Middle frontal gyrus (tissue), 1 donor: ENCODE measurements around the gene RAB25.
"Not testable (repeated sequence)": the region's sequence is repeated elsewhere in the genome, so short reads cannot be mapped to it uniquely, and the experiment has no call there.

Source experiments
- DNase-seq: peaks from one replicate; pipeline ENCODE4 v3.0.0-alpha.2; 2015; ENCODE audit warnings: low spot score; ENCODE audit errors: extremely low spot score

Gene RAB25

GRCh38 chr1:156060937-156061636 is at the start of gene RAB25:
Gene RAB25, plus strand, starts transcription at chr1:156061160. Its CDS starts 241 bp downstream, at chr1:156061401.
- no peak for DNase-seq

DNA sequence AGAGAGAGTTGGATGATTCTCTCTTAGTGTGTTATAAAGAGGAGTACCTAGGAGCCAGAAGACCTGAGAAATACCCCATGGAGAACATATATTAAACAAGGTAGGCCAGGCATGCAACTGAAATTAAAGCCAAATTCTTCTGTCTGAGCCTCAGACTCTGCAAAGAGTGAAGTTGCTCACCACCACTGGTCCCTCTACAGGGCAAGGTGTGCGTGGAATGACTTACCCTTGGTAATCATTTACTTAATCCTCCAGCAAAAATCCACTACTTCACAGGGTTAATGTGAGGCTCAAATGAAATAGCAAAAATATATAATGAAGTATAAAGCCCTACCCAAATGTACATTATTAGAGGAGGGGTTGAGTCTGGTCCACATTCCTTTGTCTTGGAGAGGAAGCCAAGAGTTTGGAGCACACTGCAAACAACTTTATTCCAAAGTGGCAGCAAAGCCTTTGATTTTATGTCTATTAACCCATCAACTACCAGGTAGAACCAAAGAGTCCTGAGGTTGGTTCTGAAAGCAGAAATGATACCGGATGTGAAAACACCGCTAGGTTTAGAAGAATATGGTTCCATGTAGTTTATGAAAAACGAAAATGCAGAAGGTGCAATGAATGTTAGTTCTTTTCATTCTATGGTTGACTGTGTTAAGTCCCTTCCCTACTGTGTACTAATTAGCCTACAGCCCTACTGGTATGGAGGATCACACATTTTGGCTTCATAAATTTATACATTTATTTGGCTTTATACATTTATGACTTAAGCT is 48.7 kb upstream of the RAB25 start:
- DNase-seq = no peak

GRCh38 chr1:156014829-156015228 is 46.1 kb upstream of the RAB25 start:
- no peak for DNase-seq

DNA sequence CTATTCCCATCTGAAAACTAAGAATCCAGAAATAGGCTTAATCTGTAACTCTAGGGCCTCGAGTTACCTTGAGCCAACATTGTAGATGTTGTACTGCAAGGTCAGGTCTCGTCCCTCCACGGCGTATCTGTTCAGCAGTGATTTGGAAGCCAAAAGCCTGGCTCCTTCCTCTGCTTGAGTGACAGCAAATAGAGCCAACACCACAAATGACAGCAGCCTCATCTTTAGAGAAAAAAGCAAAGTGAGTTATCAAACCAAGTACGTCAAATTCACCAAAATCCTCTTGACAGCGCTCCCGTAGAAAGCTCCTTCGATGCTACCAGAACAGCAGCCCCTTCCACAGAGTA is 41.0 kb upstream of the RAB25 start:
- DNase-seq = no peak

GRCh38 chr1:156020293-156021092 is 40.5 kb upstream of the RAB25 start, which contains the start of gene SSR2:
Gene SSR2, minus strand, starts transcription at chr1:156020951. Its CDS starts 784 bp downstream, at chr1:156020167.
- peak; percentile 81 for DNase-seq

DNA sequence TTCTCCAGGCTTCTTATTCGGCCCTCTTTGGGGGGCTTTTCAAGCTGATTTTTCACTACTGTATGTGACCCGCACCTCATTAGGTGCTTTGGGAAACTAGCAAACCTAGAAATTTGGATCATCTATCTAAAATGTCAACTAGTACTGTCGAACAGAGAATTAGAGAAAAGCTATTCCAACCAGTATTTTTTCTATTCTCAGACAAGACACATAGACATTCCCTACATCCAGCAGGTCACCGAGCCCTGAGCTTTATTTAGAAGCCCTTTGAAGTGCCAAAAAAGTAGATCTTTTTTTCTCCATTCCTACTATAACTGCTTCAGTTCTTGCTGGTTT is 39.9 kb upstream of the RAB25 start:
- no peak for DNase-seq

DNA sequence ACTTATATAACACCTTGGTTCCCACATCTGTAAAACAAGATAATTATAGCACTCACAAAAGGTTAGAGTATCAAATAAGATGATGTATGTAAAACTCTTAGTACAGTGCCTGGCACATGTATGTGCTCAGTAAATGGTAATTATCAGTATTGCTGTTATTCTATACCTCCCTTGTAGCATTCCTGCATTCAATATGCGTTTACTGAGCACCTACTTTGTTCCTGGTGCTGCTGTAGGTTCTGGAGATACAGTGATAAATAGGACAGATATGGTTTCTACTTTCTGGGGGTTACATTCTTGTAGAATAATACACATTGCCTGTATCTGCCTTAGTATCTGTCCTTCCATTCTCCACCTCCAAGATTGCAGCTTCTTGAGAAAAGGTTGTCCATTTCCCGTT is 39.0 kb upstream of the RAB25 start:
- no peak for DNase-seq

GRCh38 chr1:156024801-156025200 is 36.2 kb upstream of the RAB25 start:
- no peak for DNase-seq

- DNase-seq = no peak
Observed at GRCh38 chr1:156025876-156026275, 35.1 kb upstream of the RAB25 start.

DNA sequence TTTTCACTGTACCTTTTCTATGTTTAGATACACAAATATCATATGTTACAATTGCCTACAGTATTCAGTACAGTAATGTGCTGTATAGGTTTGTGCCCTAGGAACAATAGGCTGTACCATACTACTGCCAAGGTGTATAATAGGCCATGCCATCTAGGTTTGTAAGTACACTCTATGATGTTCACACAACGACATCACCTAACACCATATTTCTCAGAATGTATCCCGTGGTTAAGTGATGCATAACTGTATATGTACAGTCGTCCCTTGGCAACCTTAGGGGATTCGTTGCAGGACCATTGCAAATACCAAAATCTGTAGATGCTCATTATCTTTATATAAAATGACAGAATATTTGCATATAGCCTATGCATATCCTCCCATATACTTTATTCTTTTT is 34.4 kb upstream of the RAB25 start:
- DNase-seq = no peak

DNA sequence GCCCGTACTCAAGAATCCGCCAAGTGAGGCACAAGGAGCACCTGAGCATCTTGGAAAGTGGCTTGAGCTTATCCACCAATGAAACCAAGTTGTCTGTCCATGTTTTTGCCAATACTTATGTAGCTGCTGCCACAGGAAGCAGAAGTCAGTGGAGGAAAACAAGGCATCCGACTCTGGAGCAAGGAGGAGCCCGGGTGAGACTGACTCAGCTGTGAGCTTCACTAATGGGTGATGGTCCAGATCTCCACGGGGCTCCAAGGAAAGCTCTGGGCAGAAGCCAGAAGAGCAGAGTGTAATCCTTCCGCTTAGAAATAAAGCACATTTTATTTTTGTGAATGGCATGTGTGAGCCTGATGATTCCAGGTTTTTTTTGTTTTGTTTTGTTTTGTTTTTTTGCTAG is 27.9 kb upstream of the RAB25 start:
- DNase-seq = no peak

DNA sequence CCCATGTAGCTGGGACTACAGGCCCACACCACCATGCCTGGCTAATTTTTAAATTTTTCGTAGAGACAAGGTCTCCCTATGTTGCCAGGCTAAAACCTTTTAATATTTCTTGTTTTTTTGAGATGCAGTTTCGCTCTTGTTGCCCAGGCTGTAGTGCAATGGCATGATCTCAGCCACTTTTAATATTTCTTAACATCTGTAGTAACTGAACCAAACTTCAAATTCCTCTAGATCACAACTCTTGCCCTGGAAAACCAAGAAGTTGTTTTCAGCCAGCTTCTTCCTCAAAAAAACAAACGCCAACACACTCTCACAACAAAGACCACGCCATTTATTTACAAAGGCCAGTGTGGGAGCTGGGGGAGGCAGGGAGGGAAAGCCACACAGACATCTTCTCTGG is 26.0 kb upstream of the RAB25 start:
- not testable (repeated sequence) for DNase-seq

DNA sequence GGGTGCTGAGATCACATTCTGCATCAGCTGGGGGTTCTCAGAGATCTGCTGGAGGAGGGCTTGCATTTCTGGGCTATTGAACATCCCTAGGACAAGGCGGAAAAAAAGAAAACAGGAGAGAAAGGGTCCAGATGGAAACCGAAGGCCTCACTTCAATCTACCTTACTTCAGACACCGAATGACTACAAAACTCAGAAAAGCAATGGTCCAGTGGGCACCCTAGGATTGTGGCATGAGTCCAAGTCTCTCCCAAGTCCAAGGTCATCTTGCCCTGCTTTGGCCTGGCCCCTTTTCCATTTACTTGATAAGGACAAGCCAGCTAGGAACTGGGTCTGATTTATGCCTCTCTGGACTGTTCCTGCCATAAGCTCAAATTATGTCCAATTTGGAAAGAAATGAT is 18.1 kb upstream of the RAB25 start:
- no peak for DNase-seq

GRCh38 chr1:156045076-156045475 is 15.9 kb upstream of the RAB25 start:
- DNase-seq = no peak

DNA sequence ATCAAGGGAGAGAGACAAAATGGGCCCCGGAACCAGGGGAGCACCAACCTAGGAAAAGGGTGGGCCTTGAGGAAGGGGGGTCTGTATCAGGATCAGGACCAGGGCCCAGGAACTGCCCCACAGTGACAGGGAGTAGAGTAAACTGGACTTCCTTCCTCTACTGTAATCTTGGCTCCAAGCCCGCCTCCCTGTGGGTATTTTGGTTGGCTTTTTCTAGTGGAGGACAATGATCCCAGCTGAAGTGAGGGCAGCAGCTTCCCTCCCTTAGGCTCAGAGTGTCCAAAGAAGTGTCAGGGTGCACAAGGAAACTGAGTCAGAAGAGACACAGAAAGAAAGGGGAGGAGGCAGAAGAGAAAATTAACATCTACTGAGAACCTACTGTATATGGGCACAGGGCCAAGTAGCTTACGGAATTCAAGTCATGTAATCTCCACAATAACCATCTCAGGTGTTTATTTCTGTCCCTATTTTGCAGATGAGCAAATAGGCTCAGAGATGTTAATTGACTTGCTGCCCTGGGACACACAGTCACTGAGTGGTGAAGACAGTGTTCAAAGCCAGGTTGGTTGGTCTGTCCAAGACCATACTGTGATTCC is 12.2 kb upstream of the RAB25 start:
- DNase-seq = no peak

DNA sequence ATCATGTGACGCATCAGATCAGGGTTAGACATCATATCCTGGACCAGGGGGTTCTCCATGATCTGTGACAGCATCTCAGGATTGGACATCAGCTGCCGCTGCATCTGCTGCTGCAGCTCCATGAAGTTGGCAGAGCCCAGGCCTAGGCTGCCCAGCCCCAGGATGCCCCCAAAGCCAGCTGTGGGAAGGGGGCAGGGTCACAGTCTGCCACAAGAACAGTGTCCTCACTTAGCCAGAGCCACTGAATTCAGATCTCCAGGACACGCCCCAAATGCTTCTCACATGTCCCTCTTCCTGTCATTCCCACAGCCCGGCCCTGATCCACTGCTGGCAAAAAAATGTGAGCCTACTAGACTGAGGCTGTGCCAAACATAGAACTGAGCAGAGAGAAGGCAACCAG is 10.6 kb upstream of the RAB25 start:
- DNase-seq = peak; percentile 28

DNA sequence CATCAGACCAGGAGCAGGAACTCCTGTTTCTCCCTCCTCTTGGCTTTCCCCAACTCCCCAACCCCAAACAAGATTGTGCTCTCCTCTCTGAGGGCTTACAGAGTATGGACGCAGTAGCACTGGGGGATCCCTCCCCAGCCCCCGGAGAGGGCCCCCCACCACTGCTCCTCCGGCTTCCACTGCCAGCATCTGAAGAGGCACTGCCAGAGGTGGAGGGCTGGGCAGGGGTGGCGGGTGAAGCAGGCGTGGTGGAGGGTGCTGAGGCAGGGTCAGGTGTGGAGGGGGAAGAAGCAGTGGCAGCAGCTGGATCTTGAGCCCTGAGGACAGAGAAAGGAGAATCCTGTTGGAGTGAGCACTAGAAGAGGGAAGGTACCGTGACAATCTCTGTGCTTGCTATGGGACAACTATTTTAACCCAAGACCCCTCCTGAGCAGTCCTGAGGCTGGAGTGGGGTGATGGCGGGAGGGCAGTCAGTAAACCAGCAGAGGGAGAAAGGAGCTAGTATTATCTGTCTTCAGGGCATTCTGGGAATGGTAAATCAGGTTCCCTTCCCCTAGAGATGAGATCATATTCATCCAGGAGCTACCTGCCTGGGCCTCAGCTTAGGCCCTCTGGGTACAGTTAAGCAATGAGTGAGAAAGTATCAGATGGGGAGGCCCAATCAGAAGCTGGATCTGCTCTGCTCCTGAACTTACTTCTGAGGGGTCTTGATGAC is 9.8 kb upstream of the RAB25 start:
- no peak for DNase-seq

DNA sequence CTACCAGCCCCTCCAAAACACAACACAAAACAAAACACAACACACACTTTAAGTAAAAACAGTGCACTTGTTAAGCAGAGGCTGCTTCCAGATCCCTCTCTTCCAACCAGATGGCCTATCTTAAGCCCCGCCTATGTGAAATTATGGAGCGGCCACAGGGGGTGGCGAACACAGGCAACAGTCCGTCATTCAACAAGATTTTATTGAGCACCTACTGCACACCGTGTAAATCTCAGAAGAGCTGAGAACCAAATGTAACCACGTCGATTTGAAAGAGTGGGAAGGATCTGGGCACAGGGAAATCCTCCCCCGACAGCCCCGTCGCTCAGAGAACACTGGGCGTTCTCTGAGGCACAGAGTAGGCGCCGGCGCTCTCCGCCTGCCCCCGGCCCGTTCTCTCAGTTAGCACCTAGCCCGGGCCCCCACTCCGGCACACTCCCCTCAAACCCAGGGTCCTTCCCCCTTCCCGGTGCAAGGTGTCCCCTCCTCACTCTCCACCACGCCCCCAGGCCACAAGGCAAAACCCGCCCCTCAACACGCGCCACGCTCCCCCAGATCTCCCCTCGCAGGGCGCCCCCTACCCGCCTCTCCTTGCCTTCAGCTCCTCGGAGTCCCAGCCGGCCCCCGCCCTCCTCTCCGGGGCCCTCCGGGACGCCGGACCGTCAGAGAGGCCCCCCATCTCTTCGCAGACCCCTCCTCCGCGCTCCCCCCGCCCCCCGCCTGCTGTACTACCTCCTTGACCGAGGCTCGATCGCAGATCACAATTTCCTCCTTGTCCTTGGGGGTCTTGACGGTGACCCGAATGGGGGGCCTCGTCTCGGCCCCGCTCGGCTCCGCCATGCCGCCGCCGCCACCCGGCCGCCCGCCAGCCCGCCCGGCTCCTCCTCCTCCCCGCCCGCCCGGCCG is 7.8 kb upstream of the RAB25 start:
- peak; percentile 4 for DNase-seq

GRCh38 chr1:156053768-156054499 is 7.0 kb upstream of the RAB25 start, which contains the start of gene UBQLN4:
Gene UBQLN4, minus strand, starts transcription at chr1:156053798. Its CDS starts 97 bp downstream, at chr1:156053701.
- DNase-seq = peak; percentile 69
